Measurements from ENCODE around the gene RAP1GAP2. TPM values are rescaled to one million over a fixed set of nuclear protein-coding genes. Genes with fewer than 3 reads are reported as not detected.

The RAP1GAP2 gene
- total and polyA plus RNA-seq, 11 donors, result 13.5 to 44.1 (median 34.3) TPM

DNA sequence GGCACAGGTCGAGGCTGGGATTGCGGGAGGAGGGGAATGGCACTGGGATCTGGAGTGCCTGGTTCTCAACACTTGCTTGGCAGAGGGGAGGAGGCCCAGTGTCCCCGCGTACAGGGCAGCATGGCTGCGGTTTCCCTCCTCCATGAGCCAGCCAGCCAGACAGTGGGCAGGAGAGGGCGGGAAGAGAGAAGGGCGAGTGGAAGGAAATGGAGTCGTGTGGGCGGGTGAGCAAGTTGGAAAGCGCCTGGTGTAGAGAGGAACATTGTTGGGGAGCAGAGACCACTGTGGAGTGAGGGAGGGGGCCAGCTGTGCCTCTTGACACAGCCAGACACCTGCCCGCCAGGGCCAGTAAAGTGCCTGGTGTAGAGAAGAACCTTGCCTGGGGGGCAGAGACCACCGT, 136.7 kb downstream of the RAP1GAP2 start:
- H3K4me3 ChIP-seq, result no peak overlapping the region
- no peak for DNase-seq
- 71 to 79% (median 73%) methylated on average over 12 of the region's 12 CpGs for WGBS, 4 donors
- no peak for ATAC-seq
- H3K27me3 ChIP-seq, result no peaks in the 10 kb centered on the region
- H3K9me3 ChIP-seq, result no peaks in the 10 kb centered on the region
- no peaks in the 10 kb centered on the region for H3K4me1 ChIP-seq
- intact Hi-C loops (cut with DNase I), result loop anchor here in 6 of 10 donors (5.0 to 10.0 kb wide), 5 partner anchors 78 to 106 kb away; no protein-coding TSS in a partner anchor
- peaks cover 0 to 4% (median 0%) of the 10 kb centered on the region in 9 donors for H3K36me3 ChIP-seq
- no peak overlapping the region for H3K27ac ChIP-seq
- TF ChIP-seq, protein P1, sequence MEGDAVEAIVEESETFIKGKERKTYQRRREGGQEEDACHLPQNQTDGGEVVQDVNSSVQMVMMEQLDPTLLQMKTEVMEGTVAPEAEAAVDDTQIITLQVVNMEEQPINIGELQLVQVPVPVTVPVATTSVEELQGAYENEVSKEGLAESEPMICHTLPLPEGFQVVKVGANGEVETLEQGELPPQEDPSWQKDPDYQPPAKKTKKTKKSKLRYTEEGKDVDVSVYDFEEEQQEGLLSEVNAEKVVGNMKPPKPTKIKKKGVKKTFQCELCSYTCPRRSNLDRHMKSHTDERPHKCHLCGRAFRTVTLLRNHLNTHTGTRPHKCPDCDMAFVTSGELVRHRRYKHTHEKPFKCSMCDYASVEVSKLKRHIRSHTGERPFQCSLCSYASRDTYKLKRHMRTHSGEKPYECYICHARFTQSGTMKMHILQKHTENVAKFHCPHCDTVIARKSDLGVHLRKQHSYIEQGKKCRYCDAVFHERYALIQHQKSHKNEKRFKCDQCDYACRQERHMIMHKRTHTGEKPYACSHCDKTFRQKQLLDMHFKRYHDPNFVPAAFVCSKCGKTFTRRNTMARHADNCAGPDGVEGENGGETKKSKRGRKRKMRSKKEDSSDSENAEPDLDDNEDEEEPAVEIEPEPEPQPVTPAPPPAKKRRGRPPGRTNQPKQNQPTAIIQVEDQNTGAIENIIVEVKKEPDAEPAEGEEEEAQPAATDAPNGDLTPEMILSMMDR (IDR thresholded peaks at IDR 0.05), result no peak
- no peak for TF ChIP-seq POLR2A (IDR thresholded peaks at IDR 0.05)

DNA sequence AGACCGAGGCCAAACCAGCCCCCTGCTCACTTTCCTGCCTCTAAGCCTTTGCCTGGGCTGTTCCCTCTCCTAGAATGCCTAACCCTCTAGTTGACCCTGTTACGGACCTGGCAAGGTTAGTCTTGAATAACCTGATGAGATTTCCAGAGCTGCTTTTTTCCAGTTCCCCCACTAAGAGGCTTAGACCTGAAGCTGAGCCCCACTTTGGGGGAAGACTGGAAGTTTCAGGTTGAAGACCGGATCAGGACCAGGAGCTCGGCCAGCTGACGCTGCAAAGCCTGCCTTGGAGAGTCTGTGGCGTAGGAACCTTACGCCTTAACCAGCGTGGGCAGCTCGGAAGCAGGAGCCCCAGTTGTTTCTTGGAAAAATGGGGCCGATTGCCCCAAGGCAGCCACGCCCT, 137.4 kb downstream of the RAP1GAP2 start:
- ATAC-seq (no peak), DNase-seq (no peak)
- Histone ChIP-seq H3K27ac (no peak overlapping the region), H3K4me1 (no peaks in the 10 kb centered on the region), H3K4me3 (no peak overlapping the region), H3K36me3 (peaks cover 0 to 4% (median 0%) of the 10 kb centered on the region in 9 donors), H3K27me3 (no peaks in the 10 kb centered on the region), H3K9me3 (no peaks in the 10 kb centered on the region)
- TF ChIP-seq POLR2A (IDR thresholded peaks at IDR 0.05), result no peak
- TF ChIP-seq, protein P1 (IDR thresholded peaks at IDR 0.05), result no peak
- WGBS, 4 donors, result 91 to 96% (median 94%) methylated on average over 11 of the region's 11 CpGs
- intact Hi-C loops (cut with DNase I), result loop anchor here in 6 of 10 donors (5.0 to 10.0 kb wide), 5 partner anchors 79 to 106 kb away; no protein-coding TSS in a partner anchor

- intact Hi-C loops (cut with DNase I), result loop anchor here in 4 of 10 donors (5.0 to 10.0 kb wide), 4 partner anchors 52 to 81 kb away; no protein-coding TSS in a partner anchor
- Histone ChIP-seq H3K27ac (no peak overlapping the region), H3K9me3 (no peaks in the 10 kb centered on the region), H3K27me3 (no peaks in the 10 kb centered on the region), H3K4me1 (peaks cover 0 to 14% (median 0%) of the 10 kb centered on the region in 12 donors), H3K4me3 (no peak overlapping the region), H3K36me3 (peaks cover 0 to 4% (median 0%) of the 10 kb centered on the region in 9 donors)
- TF ChIP-seq POLR2A (IDR thresholded peaks at IDR 0.05), result no peak
- TF ChIP-seq, protein P1 (IDR thresholded peaks at IDR 0.05), result no peak
- DNase-seq (no peak), ATAC-seq (no peak)
- 80 to 93% (median 86%) methylated on average over 21 of the region's 21 CpGs for WGBS, 4 donors
Measured at GRCh38 chr17:2935632-2936031, 139.4 kb downstream of the RAP1GAP2 start.

DNA sequence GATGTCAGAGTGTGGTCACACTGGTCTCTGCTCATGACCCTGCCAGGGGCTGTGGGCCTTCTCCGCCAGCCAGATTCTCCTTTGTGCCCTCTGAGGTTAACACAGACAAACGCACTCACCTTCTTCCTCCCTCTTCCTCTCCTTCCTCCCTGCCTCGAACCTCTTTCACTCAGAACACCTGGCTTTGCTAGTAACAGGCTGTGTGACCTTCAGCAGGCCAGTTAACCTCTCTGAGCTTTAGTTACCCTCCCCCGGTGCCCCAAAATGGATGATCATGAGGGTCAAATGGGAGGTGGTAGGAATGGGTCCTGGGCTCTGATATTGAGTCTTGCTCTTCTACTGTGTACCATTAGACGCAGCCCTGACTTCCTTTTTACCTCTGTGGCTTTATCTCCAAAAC, 140.1 kb downstream of the RAP1GAP2 start:
- intact Hi-C loops (cut with DNase I), result loop anchor here in 4 of 10 donors (5.0 to 10.0 kb wide), 4 partner anchors 51 to 82 kb away; no protein-coding TSS in a partner anchor
- Histone ChIP-seq H3K27me3 (no peaks in the 10 kb centered on the region), H3K36me3 (peaks cover 0 to 4% (median 0%) of the 10 kb centered on the region in 9 donors), H3K27ac (no peak overlapping the region), H3K9me3 (no peaks in the 10 kb centered on the region), H3K4me1 (peaks cover 0 to 17% (median 0%) of the 10 kb centered on the region in 12 donors), H3K4me3 (no peak overlapping the region)
- 84 to 89% (median 87%) methylated on average over 5 of the region's 5 CpGs for WGBS, 4 donors
- DNase-seq (no peak), ATAC-seq (no peak)
- no peak for TF ChIP-seq POLR2A (IDR thresholded peaks at IDR 0.05)
- TF ChIP-seq, protein P1 (IDR thresholded peaks at IDR 0.05), result no peak

All from heart left ventricle (tissue), 16 donors.